Stimulated activated naive CD8-positive, alpha-beta T cell treated with anti-CD3 and anti-CD28 coated beads, Interleukin-15, Interleukin-2, amounts not matched to agents 100 ng/mL and 50 ng/mL, for 24 hours (primary cell): ENCODE results near the gene CAMTA1.

ENCODE experiments used
- H3K27ac Mint-ChIP-seq: one replicate; pipeline ENCODE4 v1.8.0; 2021; ENCODE audit warnings: mild to moderate bottlenecking, mixed read lengths
- H3K27me3 Mint-ChIP-seq: one replicate; pipeline ENCODE4 v1.8.0; 2021; ENCODE audit warnings: mixed read lengths
- H3K36me3 Mint-ChIP-seq: one replicate; pipeline ENCODE4 v1.8.0; 2021; ENCODE audit warnings: low read depth, mixed read lengths
- H3K4me1 Mint-ChIP-seq: one replicate; pipeline ENCODE4 v1.8.0; 2021; ENCODE audit warnings: low read depth, mixed read lengths
- H3K4me3 Mint-ChIP-seq: one replicate; pipeline ENCODE4 v1.8.0; 2021; ENCODE audit warnings: mild to moderate bottlenecking, mixed read lengths
- H3K9me3 Mint-ChIP-seq: one replicate; pipeline ENCODE4 v1.8.0; 2021; ENCODE audit warnings: mixed read lengths

The CAMTA1 gene

GRCh38 chr1:7048395-7048794 is 263.1 kb downstream of the CAMTA1 start:
- no peak overlapping the region for H3K4me3 Mint-ChIP-seq
- H3K36me3 Mint-ChIP-seq: no peaks in the 10 kb centered on the region
- H3K4me1 Mint-ChIP-seq: no peaks in the 10 kb centered on the region
- H3K27me3 Mint-ChIP-seq: peaks cover 8% of the 10 kb centered on the region
- H3K9me3 Mint-ChIP-seq: no peaks in the 10 kb centered on the region
- H3K27ac Mint-ChIP-seq: no peak overlapping the region

GRCh38 chr1:7049913-7050625 is 264.8 kb downstream of the CAMTA1 start:
- H3K4me3 Mint-ChIP-seq: no peak overlapping the region
- no peaks in the 10 kb centered on the region for H3K4me1 Mint-ChIP-seq
- H3K9me3 Mint-ChIP-seq: no peaks in the 10 kb centered on the region
- no peak overlapping the region for H3K27ac Mint-ChIP-seq
- H3K27me3 Mint-ChIP-seq: peaks cover 4% of the 10 kb centered on the region
- H3K36me3 Mint-ChIP-seq: no peaks in the 10 kb centered on the region

GRCh38 chr1:7050751-7051665 is 265.8 kb downstream of the CAMTA1 start:
- Mint-ChIP-seq H3K4me3 (no peak overlapping the region), H3K36me3 (no peaks in the 10 kb centered on the region), H3K4me1 (no peaks in the 10 kb centered on the region), H3K27ac (no peak overlapping the region), H3K27me3 (peaks cover 4% of the 10 kb centered on the region), H3K9me3 (no peaks in the 10 kb centered on the region)

- Mint-ChIP-seq H3K4me3 (no peak overlapping the region), H3K27me3 (peaks cover 4% of the 10 kb centered on the region), H3K4me1 (no peaks in the 10 kb centered on the region), H3K9me3 (no peaks in the 10 kb centered on the region), H3K36me3 (no peaks in the 10 kb centered on the region), H3K27ac (no peak overlapping the region)
Measured at GRCh38 chr1:7052701-7053100, 267.4 kb downstream of the CAMTA1 start.

- no peaks in the 10 kb centered on the region for H3K4me1 Mint-ChIP-seq
Measured at GRCh38 chr1:7060745-7061144, 275.5 kb downstream of the CAMTA1 start.

GRCh38 chr1:7062346-7063061 is 277.2 kb downstream of the CAMTA1 start:
- Mint-ChIP-seq H3K27me3 (peaks cover 12% of the 10 kb centered on the region), H3K4me3 (no peak overlapping the region), H3K36me3 (no peaks in the 10 kb centered on the region), H3K27ac (no peak overlapping the region), H3K9me3 (no peaks in the 10 kb centered on the region), H3K4me1 (no peaks in the 10 kb centered on the region)

More at GRCh38 chr1:7060745-7061144, 275.5 kb downstream of the CAMTA1 start:
- Mint-ChIP-seq H3K9me3 (no peaks in the 10 kb centered on the region), H3K4me3 (no peak overlapping the region), H3K36me3 (no peaks in the 10 kb centered on the region), H3K27me3 (peaks cover 12% of the 10 kb centered on the region), H3K27ac (no peak overlapping the region)

GRCh38 chr1:7063981-7064380 is 278.7 kb downstream of the CAMTA1 start:
- H3K27me3 Mint-ChIP-seq: peaks cover 12% of the 10 kb centered on the region
- no peaks in the 10 kb centered on the region for H3K4me1 Mint-ChIP-seq
- no peaks in the 10 kb centered on the region for H3K9me3 Mint-ChIP-seq
- no peak overlapping the region for H3K4me3 Mint-ChIP-seq
- H3K27ac Mint-ChIP-seq: no peak overlapping the region
- no peaks in the 10 kb centered on the region for H3K36me3 Mint-ChIP-seq

- Mint-ChIP-seq H3K4me3 (no peak overlapping the region), H3K36me3 (no peaks in the 10 kb centered on the region), H3K4me1 (no peaks in the 10 kb centered on the region), H3K27ac (no peak overlapping the region), H3K9me3 (no peaks in the 10 kb centered on the region), H3K27me3 (peaks cover 21% of the 10 kb centered on the region)
Measured at GRCh38 chr1:7068552-7068951, 283.3 kb downstream of the CAMTA1 start.

- Mint-ChIP-seq H3K27ac (no peak overlapping the region), H3K27me3 (peaks cover 13% of the 10 kb centered on the region), H3K4me1 (no peaks in the 10 kb centered on the region), H3K4me3 (no peak overlapping the region), H3K9me3 (no peaks in the 10 kb centered on the region), H3K36me3 (no peaks in the 10 kb centered on the region)
Measured at GRCh38 chr1:7069931-7070330, 284.7 kb downstream of the CAMTA1 start.

- H3K4me1 Mint-ChIP-seq: no peaks in the 10 kb centered on the region
- no peak overlapping the region for H3K27ac Mint-ChIP-seq
- H3K27me3 Mint-ChIP-seq: peaks cover 9% of the 10 kb centered on the region
- no peak overlapping the region for H3K4me3 Mint-ChIP-seq
- no peaks in the 10 kb centered on the region for H3K9me3 Mint-ChIP-seq
- no peaks in the 10 kb centered on the region for H3K36me3 Mint-ChIP-seq
Measured at GRCh38 chr1:7070389-7071029, 285.3 kb downstream of the CAMTA1 start.

GRCh38 chr1:7076117-7076516 is 290.9 kb downstream of the CAMTA1 start:
- no peak overlapping the region for H3K27ac Mint-ChIP-seq
- H3K36me3 Mint-ChIP-seq: no peaks in the 10 kb centered on the region
- no peak overlapping the region for H3K4me3 Mint-ChIP-seq
- peaks cover 10% of the 10 kb centered on the region for H3K27me3 Mint-ChIP-seq
- H3K4me1 Mint-ChIP-seq: no peaks in the 10 kb centered on the region
- H3K9me3 Mint-ChIP-seq: peaks cover 6% of the 10 kb centered on the region

GRCh38 chr1:7076572-7076971 is 291.3 kb downstream of the CAMTA1 start:
- Mint-ChIP-seq H3K36me3 (no peaks in the 10 kb centered on the region), H3K27ac (no peak overlapping the region), H3K4me3 (no peak overlapping the region), H3K9me3 (peaks cover 6% of the 10 kb centered on the region), H3K4me1 (no peaks in the 10 kb centered on the region), H3K27me3 (peaks cover 10% of the 10 kb centered on the region)

GRCh38 chr1:7077136-7077535 is 291.9 kb downstream of the CAMTA1 start:
- no peak overlapping the region for H3K27ac Mint-ChIP-seq
- H3K4me3 Mint-ChIP-seq: no peak overlapping the region
- H3K27me3 Mint-ChIP-seq: peaks cover 10% of the 10 kb centered on the region
- peaks cover 6% of the 10 kb centered on the region for H3K9me3 Mint-ChIP-seq
- H3K36me3 Mint-ChIP-seq: no peaks in the 10 kb centered on the region
- H3K4me1 Mint-ChIP-seq: no peaks in the 10 kb centered on the region

- Mint-ChIP-seq H3K27ac (no peak overlapping the region), H3K4me3 (no peak overlapping the region), H3K4me1 (no peaks in the 10 kb centered on the region), H3K36me3 (no peaks in the 10 kb centered on the region), H3K27me3 (peaks cover 10% of the 10 kb centered on the region), H3K9me3 (peaks cover 6% of the 10 kb centered on the region)
Measured at GRCh38 chr1:7077970-7078369, 292.7 kb downstream of the CAMTA1 start.
